WERI-Rb-1 (cell line): Measurements from ENCODE around the gene CEP95.
"Not testable (repeated sequence)": the region's sequence is repeated elsewhere in the genome, so short reads cannot be mapped to it uniquely, and the experiment has no call there.

ENCODE experiments used
- DNase-seq: peaks from one replicate; pipeline ENCODE4 v3.0.0-alpha.2; 2020
- H3K27ac ChIP-seq: fragments of 250-450 bp; sonication (Bioruptor Pico); 2 replicates; pipeline ENCODE4 v1.5.1; 2020; ENCODE audit warnings: mild to moderate bottlenecking, moderate library complexity
- H3K27me3 ChIP-seq: fragments of 250-450 bp; sonication (Bioruptor Pico); 2 replicates; pipeline ENCODE4 v1.5.1; 2021; ENCODE audit warnings: mild to moderate bottlenecking, low read depth, moderate library complexity; ENCODE audit not compliant: insufficient read depth, severe bottlenecking
- H3K36me3 ChIP-seq: fragments of 250-450 bp; sonication (Bioruptor Pico); 2 replicates; pipeline ENCODE4 v1.5.1; 2020; ENCODE audit warnings: mild to moderate bottlenecking, moderate library complexity
- H3K4me3 ChIP-seq: 2 replicates; pipeline ENCODE4 v1.5.1; 2011; ENCODE audit warnings: low read depth, mild to moderate bottlenecking, control low read depth, low read length
- H3K9me3 ChIP-seq: fragments of 250-450 bp; sonication (Bioruptor Pico); 2 replicates; pipeline ENCODE4 v1.5.1; 2021; ENCODE audit warnings: mild to moderate bottlenecking, moderate library complexity; ENCODE audit not compliant: severe bottlenecking
- CTCF ChIP-seq: IDR thresholded peaks from 2 replicates; pipeline ENCODE4 v1.5.1; 2011; ENCODE audit warnings: low read depth, mild to moderate bottlenecking, control low read depth, inconsistent platforms, low read length

Gene CEP95

DNA sequence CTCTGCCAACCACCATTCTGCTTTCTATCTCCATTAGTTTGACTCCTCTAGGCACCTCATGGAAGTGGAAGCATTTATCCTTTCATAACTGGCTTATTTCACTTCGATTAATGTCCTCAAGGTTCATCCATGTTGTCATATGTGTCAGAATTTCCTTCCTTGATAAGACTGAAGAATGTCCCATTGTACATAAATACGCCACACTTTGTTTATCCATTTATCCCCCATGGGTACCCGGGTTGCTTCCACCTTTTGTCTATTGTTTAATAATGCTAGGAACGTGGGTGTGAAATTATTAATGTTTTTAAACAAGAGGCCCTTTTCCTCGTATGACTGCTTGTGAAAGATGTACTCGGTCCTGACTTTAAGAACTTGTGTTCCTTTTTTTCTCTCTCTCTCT lies 45.0 kb upstream of the CEP95 start:
- Histone ChIP-seq H3K27me3 (no peaks in the 10 kb centered on the region), H3K9me3 (no peaks in the 10 kb centered on the region), H3K27ac (no peak overlapping the region), H3K4me3 (no peak overlapping the region), H3K36me3 (no peaks in the 10 kb centered on the region)
- TF ChIP-seq CTCF = no peak
- no peak for DNase-seq

DNA sequence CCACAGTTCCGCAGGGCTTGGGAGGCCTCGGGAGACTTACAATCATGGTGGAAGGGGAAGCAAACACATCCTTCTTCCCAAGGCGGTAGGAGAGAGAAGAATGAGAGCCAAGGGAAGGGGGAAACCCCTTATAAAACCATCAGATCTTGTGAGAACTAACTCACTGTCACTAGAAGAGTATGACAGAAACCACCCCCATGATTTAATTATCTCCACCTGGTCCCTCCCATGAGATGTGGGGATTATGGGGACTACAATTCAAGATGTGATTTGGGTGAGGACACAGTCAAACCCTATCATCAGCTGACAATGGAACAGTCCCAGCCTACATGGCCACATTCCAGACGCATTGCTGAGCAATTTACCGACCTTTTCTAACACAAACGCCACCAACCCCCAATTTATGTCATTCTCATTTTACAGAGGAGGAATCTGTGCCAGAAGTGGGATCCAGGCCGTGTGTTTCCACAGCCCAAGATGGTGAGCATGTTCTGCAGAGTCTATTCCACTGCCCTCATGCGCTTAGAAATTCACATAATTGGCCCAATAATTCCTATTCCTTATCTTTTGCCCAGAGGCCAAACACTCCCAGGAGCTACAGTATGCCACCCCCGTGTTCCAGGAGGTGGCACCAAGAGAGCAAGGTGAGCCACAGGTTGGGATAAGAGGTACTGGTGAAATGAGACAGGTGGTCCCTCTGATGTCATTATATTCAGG lies 40.6 kb upstream of the CEP95 start:
- Histone ChIP-seq H3K9me3 (no peaks in the 10 kb centered on the region), H3K36me3 (no peaks in the 10 kb centered on the region), H3K27me3 (no peaks in the 10 kb centered on the region), H3K27ac (no peak overlapping the region), H3K4me3 (no peak overlapping the region)
- no peak for TF ChIP-seq CTCF
- DNase-seq = no peak

- H3K36me3 ChIP-seq, H3K9me3 ChIP-seq, H3K27ac ChIP-seq, DNase-seq, H3K4me3 ChIP-seq, H3K27me3 ChIP-seq: not testable (repeated sequence)
These were observed 39.9 kb upstream of the CEP95 start for GRCh38 chr17:64466834-64467233.

DNA sequence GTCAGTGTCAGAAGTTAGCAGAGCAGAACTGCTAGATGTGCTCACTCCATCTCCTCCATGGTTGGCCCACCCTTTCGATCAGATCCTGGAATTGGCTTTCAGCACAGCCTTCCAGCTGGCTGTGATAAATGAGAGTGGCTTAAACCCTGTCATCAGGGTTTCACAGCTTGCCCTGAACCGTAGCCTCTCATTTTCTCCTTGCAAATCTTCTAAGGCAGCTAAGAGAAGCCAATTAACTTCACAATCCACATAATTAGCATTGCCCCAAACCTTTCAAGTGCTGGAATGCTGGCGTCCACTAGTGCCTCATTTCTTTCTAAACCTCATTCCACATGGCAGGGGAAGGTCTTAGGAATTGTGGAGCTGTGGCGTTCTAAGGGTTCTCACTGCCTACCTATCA lies 36.2 kb upstream of the CEP95 start:
- Histone ChIP-seq H3K36me3 (no peaks in the 10 kb centered on the region), H3K27ac (no peak overlapping the region), H3K4me3 (no peak overlapping the region), H3K9me3 (no peaks in the 10 kb centered on the region), H3K27me3 (no peaks in the 10 kb centered on the region)
- DNase-seq = no peak
- no peak for TF ChIP-seq CTCF

DNA sequence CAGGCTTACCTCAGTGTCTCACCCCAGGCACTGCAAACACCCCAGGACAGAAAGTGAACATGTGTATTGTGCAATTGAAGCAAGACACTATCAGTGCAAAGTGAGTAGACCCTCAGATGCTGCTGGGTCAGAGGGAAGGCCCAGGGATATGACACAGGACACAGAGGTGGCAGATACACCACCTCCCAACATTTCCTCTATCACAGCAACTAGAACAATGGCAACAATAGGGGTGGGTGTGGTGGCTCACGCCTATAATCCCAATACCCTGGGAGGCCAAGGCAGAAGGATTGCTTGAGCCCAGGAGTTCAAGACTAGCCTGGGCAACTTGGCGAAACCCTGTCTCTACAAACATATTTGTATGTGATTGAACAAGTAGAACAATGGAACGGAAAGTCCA lies 35.3 kb upstream of the CEP95 start:
- no peak for DNase-seq
- peaks cover 6% of the 10 kb centered on the region for H3K36me3 ChIP-seq
- no peak overlapping the region for H3K27ac ChIP-seq
- H3K4me3 ChIP-seq = no peak overlapping the region
- TF ChIP-seq CTCF = no peak
- H3K9me3 ChIP-seq = no peaks in the 10 kb centered on the region
- H3K27me3 ChIP-seq = no peaks in the 10 kb centered on the region

DNA sequence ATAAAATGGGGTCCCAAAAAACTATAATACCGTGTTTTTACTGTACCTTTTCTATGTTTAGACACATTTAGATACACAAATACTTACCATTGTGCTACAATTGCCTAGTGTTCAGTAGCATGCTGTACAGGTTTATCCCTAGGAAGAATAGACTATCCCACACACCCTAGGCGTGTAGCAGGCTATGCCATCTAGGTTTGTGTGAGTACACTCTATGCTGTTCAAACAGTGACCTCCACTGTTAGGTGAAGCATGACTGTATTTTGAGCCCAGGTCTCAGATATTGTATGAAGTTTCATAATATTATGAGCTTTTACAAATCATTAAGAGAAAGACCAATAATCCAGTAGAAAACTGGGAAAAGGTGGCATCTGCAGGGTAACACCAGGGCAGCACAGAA lies 34.2 kb upstream of the CEP95 start:
- H3K36me3 ChIP-seq = peaks cover 6% of the 10 kb centered on the region

More for the DNA sequence above, 34.2 kb upstream of the CEP95 start:
- DNase-seq = no peak
- no peaks in the 10 kb centered on the region for H3K9me3 ChIP-seq
- TF ChIP-seq CTCF = no peak
- no peak overlapping the region for H3K27ac ChIP-seq
- no peaks in the 10 kb centered on the region for H3K27me3 ChIP-seq
- H3K4me3 ChIP-seq = no peak overlapping the region
